Measurements from ENCODE around the gene GNAL. TPM values are rescaled to one million over a fixed set of nuclear protein-coding genes. Genes with fewer than 3 reads are reported as not detected.
A peak's percentile ranks its signal among the peaks of the same experiment; 100 is the strongest.
"Not testable (repeated sequence)": the region's sequence is repeated elsewhere in the genome, so short reads cannot be mapped to it uniquely, and the experiment has no call there.

The GNAL gene
- total RNA-seq, 1 donor from 2014 or later = 26.8 TPM

DNA sequence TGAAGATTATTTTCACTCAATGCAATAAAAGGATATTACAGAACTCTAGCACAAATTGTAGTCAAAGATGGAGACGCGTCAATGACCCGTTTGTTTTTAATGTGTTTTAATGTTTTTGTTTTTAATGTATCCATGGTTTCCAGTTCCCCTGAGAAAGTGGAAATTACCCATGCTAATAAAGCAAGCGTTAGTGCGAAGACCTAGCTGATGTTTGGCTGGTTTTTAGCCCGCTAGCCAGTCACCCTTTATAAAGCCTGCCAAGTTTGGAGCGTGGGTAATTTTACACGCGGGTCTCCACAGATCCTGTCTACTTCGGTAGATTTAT is 161.7 kb downstream of the GNAL start:
- Histone ChIP-seq H4K20me1 (ENCODE audit: low read depth) (peaks cover 18% of the 10 kb centered on the region), H3K27me3 (no peaks in the 10 kb centered on the region), H3K4me3 (peak overlapping the region; percentile 99), H3K9me3 (ENCODE audit: low read depth) (no peaks in the 10 kb centered on the region), H3F3A (ENCODE audit: low read depth) (peaks cover 21% of the 10 kb centered on the region), H3K9ac (no peak overlapping the region), H3K4me1 (peaks cover 20% of the 10 kb centered on the region), H3K79me2 (ENCODE audit: low read depth) (peaks cover 37% of the 10 kb centered on the region), H3K4me2 (peak overlapping the region; percentile 98), H3K27ac (no peak overlapping the region), H2AFZ (replicated peaks) (peak overlapping the region; percentile 89), H3K36me3 (no peaks in the 10 kb centered on the region)
- H3K4me3 Mint-ChIP-seq = peak overlapping the region; percentile 100
- peaks cover 2% of the 10 kb centered on the region for H3K36me3 Mint-ChIP-seq
- TF ChIP-seq EZH2 (IDR thresholded peaks at IDR 0.05) (no peak), EZH2phosphoT487 (IDR thresholded peaks at IDR 0.05) (no peak)
- TF ChIP-seq, protein P1, sequence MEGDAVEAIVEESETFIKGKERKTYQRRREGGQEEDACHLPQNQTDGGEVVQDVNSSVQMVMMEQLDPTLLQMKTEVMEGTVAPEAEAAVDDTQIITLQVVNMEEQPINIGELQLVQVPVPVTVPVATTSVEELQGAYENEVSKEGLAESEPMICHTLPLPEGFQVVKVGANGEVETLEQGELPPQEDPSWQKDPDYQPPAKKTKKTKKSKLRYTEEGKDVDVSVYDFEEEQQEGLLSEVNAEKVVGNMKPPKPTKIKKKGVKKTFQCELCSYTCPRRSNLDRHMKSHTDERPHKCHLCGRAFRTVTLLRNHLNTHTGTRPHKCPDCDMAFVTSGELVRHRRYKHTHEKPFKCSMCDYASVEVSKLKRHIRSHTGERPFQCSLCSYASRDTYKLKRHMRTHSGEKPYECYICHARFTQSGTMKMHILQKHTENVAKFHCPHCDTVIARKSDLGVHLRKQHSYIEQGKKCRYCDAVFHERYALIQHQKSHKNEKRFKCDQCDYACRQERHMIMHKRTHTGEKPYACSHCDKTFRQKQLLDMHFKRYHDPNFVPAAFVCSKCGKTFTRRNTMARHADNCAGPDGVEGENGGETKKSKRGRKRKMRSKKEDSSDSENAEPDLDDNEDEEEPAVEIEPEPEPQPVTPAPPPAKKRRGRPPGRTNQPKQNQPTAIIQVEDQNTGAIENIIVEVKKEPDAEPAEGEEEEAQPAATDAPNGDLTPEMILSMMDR (IDR thresholded peaks at IDR 0.05) = no peak
- H3K27ac Mint-ChIP-seq = peak overlapping the region; percentile 87
- H3K9me3 Mint-ChIP-seq = no peaks in the 10 kb centered on the region
- peaks cover 2% of the 10 kb centered on the region for H3K27me3 Mint-ChIP-seq (ENCODE audit: insufficient read depth, low read depth)
- peaks cover 38% of the 10 kb centered on the region for H3K4me1 Mint-ChIP-seq
- no peak for DNase-seq (ENCODE audit: low spot score)

DNA sequence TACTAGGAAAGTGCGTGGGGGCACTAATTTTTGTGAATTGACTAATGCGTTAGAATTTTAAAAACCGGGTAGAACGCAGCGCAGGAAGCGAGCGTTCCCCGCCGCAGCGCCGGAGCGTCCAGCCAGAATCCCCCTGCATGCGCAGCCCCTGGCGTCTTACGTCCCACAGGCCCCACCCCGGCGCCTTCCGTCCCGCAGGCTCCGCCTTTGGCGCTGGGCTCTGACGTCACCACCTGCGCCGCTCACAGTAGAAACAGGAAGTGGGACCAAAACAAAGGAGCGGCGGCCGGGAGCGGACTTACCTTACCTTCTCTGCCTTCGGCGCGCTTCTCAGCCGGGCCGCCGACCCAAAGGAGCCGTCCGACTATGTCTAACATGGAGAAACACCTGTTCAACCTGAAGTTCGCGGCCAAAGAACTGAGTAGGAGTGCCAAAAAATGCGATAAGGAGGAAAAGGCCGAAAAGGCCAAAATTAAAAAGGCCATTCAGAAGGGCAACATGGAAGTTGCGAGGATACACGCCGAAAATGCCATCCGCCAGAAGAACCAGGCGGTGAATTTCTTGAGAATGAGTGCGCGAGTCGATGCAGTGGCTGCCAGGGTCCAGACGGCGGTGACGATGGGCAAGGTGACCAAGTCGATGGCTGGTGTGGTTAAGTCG is 162.2 kb downstream of the GNAL start, which contains the start of gene CHMP1B:
CHMP1B (plus strand) TSS at position 268 of the 660 bp plus-strand sequence; CDS start at position 367, 99 bp downstream.
- Mint-ChIP-seq H3K36me3 (peaks cover 2% of the 10 kb centered on the region), H3K4me3 (peak within 1 kb of the TSS; percentile 100), H3K9me3 (no peaks in the 10 kb centered on the region), H3K4me1 (peaks cover 38% of the 10 kb centered on the region), H3K27me3 (ENCODE audit: insufficient read depth, low read depth) (peaks cover 2% of the 10 kb centered on the region), H3K27ac (peak within 1 kb of the TSS; percentile 98)
- H3K79me2 ChIP-seq (ENCODE audit: low read depth) = peaks cover 37% of the 10 kb centered on the region
- no peaks in the 10 kb centered on the region for H3K36me3 ChIP-seq
- H3K27ac ChIP-seq = peak within 1 kb of the TSS; percentile 91
- peak; percentile 99 for DNase-seq (ENCODE audit: low spot score)
- H3K9ac ChIP-seq = peak within 1 kb of the TSS; percentile 96
- H3F3A ChIP-seq (ENCODE audit: low read depth) = peaks cover 26% of the 10 kb centered on the region
- H3K4me1 ChIP-seq = peaks cover 20% of the 10 kb centered on the region
- peak within 1 kb of the TSS; percentile 89 for H2AFZ ChIP-seq (replicated peaks)
- peak within 1 kb of the TSS; percentile 98 for H3K4me2 ChIP-seq
- no peaks in the 10 kb centered on the region for H3K9me3 ChIP-seq (ENCODE audit: low read depth)
- H3K4me3 ChIP-seq = peak within 1 kb of the TSS; percentile 99
- no peaks in the 10 kb centered on the region for H3K27me3 ChIP-seq
- TF ChIP-seq, protein P1 (IDR thresholded peaks at IDR 0.05) = no peak
- TF ChIP-seq EZH2phosphoT487 (IDR thresholded peaks at IDR 0.05) (no peak), EZH2 (IDR thresholded peaks at IDR 0.05) (no peak)
- peaks cover 18% of the 10 kb centered on the region for H4K20me1 ChIP-seq (ENCODE audit: low read depth)

DNA sequence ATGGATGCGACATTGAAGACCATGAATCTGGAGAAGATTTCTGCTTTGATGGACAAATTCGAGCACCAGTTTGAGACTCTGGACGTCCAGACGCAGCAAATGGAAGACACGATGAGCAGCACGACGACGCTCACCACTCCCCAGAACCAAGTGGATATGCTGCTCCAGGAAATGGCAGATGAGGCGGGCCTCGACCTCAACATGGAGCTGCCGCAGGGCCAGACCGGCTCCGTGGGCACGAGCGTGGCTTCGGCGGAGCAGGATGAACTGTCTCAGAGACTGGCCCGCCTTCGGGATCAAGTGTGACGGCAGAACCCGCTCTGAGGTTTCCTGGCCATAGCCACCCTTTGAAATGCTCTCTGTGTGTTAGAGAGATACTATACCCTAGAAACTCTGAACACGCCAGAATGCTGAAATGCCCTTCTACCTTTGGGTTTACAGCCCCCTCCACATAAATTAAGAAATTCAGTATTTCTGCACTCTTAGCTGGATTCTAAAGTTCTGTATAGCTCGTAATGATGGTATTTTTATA is 162.8 kb downstream of the GNAL start:
- Mint-ChIP-seq H3K4me3 (peak overlapping the region; percentile 100), H3K27me3 (ENCODE audit: insufficient read depth, low read depth) (peaks cover 2% of the 10 kb centered on the region), H3K27ac (peak overlapping the region; percentile 98), H3K4me1 (peaks cover 39% of the 10 kb centered on the region), H3K36me3 (peaks cover 2% of the 10 kb centered on the region), H3K9me3 (no peaks in the 10 kb centered on the region)
- no peak for TF ChIP-seq EZH2phosphoT487 (IDR thresholded peaks at IDR 0.05)
- no peak for TF ChIP-seq EZH2 (IDR thresholded peaks at IDR 0.05)
- TF ChIP-seq, protein P1 (IDR thresholded peaks at IDR 0.05) = no peak
- DNase-seq (ENCODE audit: low spot score) = peak; percentile 51
- no peaks in the 10 kb centered on the region for H3K9me3 ChIP-seq (ENCODE audit: low read depth)
- no peaks in the 10 kb centered on the region for H3K27me3 ChIP-seq
- peak overlapping the region; percentile 91 for H3K27ac ChIP-seq
- H3K4me3 ChIP-seq = peak overlapping the region; percentile 99
- no peaks in the 10 kb centered on the region for H3K36me3 ChIP-seq
- peak overlapping the region; percentile 80 for H2AFZ ChIP-seq (replicated peaks)
- H3K4me1 ChIP-seq = peaks cover 22% of the 10 kb centered on the region
- peaks cover 18% of the 10 kb centered on the region for H4K20me1 ChIP-seq (ENCODE audit: low read depth)
- peak overlapping the region; percentile 96 for H3K9ac ChIP-seq
- H3F3A ChIP-seq (ENCODE audit: low read depth) = peaks cover 26% of the 10 kb centered on the region
- H3K79me2 ChIP-seq (ENCODE audit: low read depth) = peaks cover 37% of the 10 kb centered on the region
- H3K4me2 ChIP-seq = peak overlapping the region; percentile 98

DNA sequence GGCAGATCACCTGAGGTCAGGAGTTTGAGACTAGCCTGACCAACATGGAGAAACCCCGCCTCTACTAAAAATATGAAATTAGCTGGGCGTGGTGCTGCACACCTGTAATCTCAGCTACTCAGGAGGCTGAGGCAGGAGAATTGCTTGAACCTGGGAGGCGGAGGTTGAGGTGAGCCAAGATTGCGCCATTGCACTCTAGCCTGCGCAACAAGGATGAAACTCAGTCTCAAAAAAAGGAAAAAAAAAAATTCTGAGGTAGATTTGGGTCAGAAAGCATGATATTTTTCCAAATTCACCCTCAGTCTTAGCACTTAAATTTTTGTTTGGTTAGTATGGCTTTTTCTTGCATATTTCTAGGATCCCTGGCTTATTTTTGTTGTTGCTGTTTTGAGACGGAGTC is 165.5 kb downstream of the GNAL start:
- H3F3A ChIP-seq (ENCODE audit: low read depth) = peaks cover 26% of the 10 kb centered on the region
- not testable (repeated sequence) for DNase-seq (ENCODE audit: low spot score); H3K4me3 Mint-ChIP-seq; H3K27ac Mint-ChIP-seq; H3K9me3 ChIP-seq (ENCODE audit: low read depth); H3K9ac ChIP-seq; H2AFZ ChIP-seq (replicated peaks); H3K27ac ChIP-seq; H3K27me3 Mint-ChIP-seq (ENCODE audit: insufficient read depth, low read depth); H3K4me3 ChIP-seq; H3K36me3 ChIP-seq; H3K4me2 ChIP-seq; H3K36me3 Mint-ChIP-seq; H3K9me3 Mint-ChIP-seq; H3K27me3 ChIP-seq
- peaks cover 56% of the 10 kb centered on the region for H3K4me1 Mint-ChIP-seq
- peaks cover 37% of the 10 kb centered on the region for H3K79me2 ChIP-seq (ENCODE audit: low read depth)
- peaks cover 18% of the 10 kb centered on the region for H4K20me1 ChIP-seq (ENCODE audit: low read depth)
- peaks cover 31% of the 10 kb centered on the region for H3K4me1 ChIP-seq

Data from neural progenitor cell (in vitro differentiated cells).